Small intestine (tissue), 7 donors: ENCODE results near the gene DHRS3. TPM values are rescaled to one million over a fixed set of nuclear protein-coding genes. Genes with fewer than 3 reads are reported as not detected.

Experiments used
- DNase-seq, 2 donors: peaks; one replicate each; pipeline versions ENCODE4 v3.0.0 to v3.0.0-alpha.2; 2013
- FAIRE-seq: peaks from 2 replicates; lab custom pipeline; 2012; peaks lifted over from hg19 to GRCh38; lab: Jason Lieb, UNC
- H3K27ac ChIP-seq, 3 donors: one replicate each; pipeline ENCODE4 v1.5.1; 2013; ENCODE audit warnings: low read length in 2 of 3, mild to moderate bottlenecking in 2 of 3, control low read depth in 1 of 3, inconsistent platforms in 1 of 3, low read depth in 1 of 3, moderate library complexity in 1 of 3
- H3K27me3 ChIP-seq, 3 donors: one replicate each; pipeline ENCODE4 v1.6.1; 2013; ENCODE audit warnings: low read length in 3 of 3, inconsistent platforms in 1 of 3; ENCODE audit not compliant: control insufficient read depth in 3 of 3, insufficient read depth in 3 of 3
- H3K36me3 ChIP-seq, 3 donors: one replicate each; pipeline ENCODE4 v1.6.1; 2013; ENCODE audit warnings: low read length in 3 of 3, inconsistent platforms in 1 of 3, low read depth in 1 of 3, mild to moderate bottlenecking in 1 of 3, moderate library complexity in 1 of 3; ENCODE audit not compliant: control insufficient read depth in 3 of 3, insufficient read depth in 2 of 3
- H3K4me1 ChIP-seq, 3 donors: one replicate each; pipeline ENCODE4 v1.6.1; 2013; ENCODE audit warnings: low read length in 2 of 3, inconsistent platforms in 1 of 3, low read depth in 1 of 3, mild to moderate bottlenecking in 1 of 3, moderate library complexity in 1 of 3; ENCODE audit not compliant: control insufficient read depth in 3 of 3, insufficient read depth in 2 of 3
- H3K4me3 ChIP-seq, 3 donors: one replicate each; pipeline ENCODE4 v1.5.1; 2013; ENCODE audit warnings: low read length in 3 of 3, control low read depth in 1 of 3, inconsistent platforms in 1 of 3, low read depth in 1 of 3, mild to moderate bottlenecking in 1 of 3, moderate library complexity in 1 of 3
- H3K9me3 ChIP-seq, 2 donors: one replicate each; pipeline ENCODE4 v1.6.1; 2013; ENCODE audit warnings: low read depth in 1 of 2, low read length in 1 of 2; ENCODE audit not compliant: control insufficient read depth in 2 of 2, insufficient read depth in 1 of 2
- WGBS, 3 donors: extraction: QIAGEN DNeasy Blood & Tissue Kit; methylation state at CpG; one replicate each; pipeline ENCODE4 v1.1.7; 2013; 5-methylcytosine and 5-hydroxymethylcytosine counted together
- polyA plus RNA-seq, 4 donors: library from polyadenylated mRNA; stranded (reverse) in 3 of 4; unstranded in 1 of 4; fragments of 200-250 nt in 3 of 4; fragments of 120-200 nt in 1 of 4; gene quantifications; one replicate each; pipeline versions ENCODE4 v1.2.1 to v1.2.3, GENCODE V29; 2013
- donor health status: healthy with polysubstance abuse.
- donor health status: control.
- donor health status: control.
- donor health status: Bipolar disorder and iron deficiency.
- donor health status: healthy.

Gene DHRS3
- polyA plus RNA-seq, 4 donors = 45.3 to 87.0 (median 63.5) TPM

DNA sequence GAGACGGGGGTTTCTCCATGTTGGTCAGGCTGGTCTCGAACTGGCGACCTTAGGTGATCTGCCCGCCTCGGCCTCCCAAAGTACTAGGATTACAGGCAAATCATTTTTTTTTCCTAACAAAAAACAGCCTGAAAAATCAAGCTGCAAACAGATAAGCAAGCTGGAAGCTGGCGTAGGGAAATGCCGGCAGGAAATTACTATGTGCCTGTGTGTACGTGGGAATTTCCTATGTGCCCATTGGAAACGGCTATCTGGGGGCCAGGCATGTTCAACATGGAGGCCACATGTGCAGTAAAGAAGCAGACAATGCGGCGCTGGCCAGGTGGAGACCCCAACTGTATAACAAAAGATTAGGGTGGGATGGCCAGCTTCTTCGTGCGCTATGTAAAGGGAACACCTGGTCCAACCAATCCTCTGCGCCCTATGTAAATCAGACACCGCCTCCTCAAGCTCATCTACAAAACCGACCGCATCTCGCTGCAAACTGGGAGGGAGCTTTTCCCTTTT, 16.7 kb upstream of the DHRS3 start:
- FAIRE-seq (no peak), DNase-seq (no peak)
- H3K27ac ChIP-seq = peak overlapping the region in 1 of 3 donors; percentile 30
- H3K9me3 ChIP-seq = peaks cover 0 to 14% of the 10 kb centered on the region in 2 donors
- no peaks in the 10 kb centered on the region for H3K27me3 ChIP-seq
- no peaks in the 10 kb centered on the region for H3K36me3 ChIP-seq
- 85 to 89% (median 88%) methylated on average over 18 of the region's 18 CpGs for WGBS, 3 donors
- no peaks in the 10 kb centered on the region for H3K4me1 ChIP-seq
- H3K4me3 ChIP-seq = no peak overlapping the region

DNA sequence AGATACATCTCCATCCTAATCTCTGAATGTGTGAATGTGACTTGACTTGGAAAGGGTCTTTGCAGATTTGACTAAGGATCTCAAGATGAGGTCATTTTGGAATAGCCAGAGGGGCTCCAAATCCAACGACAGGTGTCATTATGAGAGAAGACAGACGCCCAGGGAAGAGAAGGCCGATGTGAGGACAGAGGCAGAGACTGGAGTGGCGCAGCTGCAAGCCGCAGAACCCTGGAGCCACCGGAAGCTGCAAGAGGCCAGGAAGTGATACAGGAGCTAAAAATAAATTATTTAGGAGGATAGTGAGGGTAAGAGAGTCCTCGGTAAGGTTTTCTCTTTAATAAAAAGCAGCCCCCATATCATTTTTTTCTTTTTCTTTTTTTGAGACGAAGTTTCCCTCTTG, 16.1 kb upstream of the DHRS3 start:
- DNase-seq (no peak), FAIRE-seq (no peak)
- Histone ChIP-seq H3K4me3 (no peak overlapping the region), H3K27me3 (no peaks in the 10 kb centered on the region), H3K4me1 (no peaks in the 10 kb centered on the region), H3K27ac (no peak overlapping the region), H3K9me3 (peaks cover 0 to 8% of the 10 kb centered on the region in 2 donors), H3K36me3 (no peaks in the 10 kb centered on the region)
- WGBS, 3 donors = 70 to 89% (median 71%) methylated on average over 8 of the region's 8 CpGs

DNA sequence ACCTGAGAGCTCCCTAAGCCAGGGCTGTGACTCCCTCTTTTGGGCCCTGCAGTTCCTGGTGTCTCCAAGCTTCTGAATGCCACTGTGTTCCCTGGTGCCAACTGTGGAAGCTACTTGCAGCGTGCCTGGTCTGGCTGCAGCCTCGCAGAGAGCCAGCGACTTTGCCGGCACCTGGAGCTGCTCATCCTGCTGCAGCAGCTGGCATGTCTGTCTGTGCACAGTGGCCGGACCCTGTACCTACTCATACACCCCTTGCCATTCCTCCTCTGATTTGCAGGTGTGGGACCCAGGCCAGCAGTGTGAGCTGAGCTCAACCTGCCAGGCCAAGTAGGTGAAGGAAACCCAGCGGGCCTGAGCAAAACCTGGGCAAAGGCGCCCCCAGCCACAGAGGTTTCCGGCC, 13.6 kb upstream of the DHRS3 start:
- H3K36me3 ChIP-seq = no peaks in the 10 kb centered on the region
- H3K9me3 ChIP-seq = peaks cover 0 to 3% of the 10 kb centered on the region in 2 donors
- H3K27me3 ChIP-seq = no peaks in the 10 kb centered on the region
- DNase-seq = no peak
- H3K4me1 ChIP-seq = no peaks in the 10 kb centered on the region
- no peak overlapping the region for H3K27ac ChIP-seq
- FAIRE-seq = no peak
- H3K4me3 ChIP-seq = no peak overlapping the region
- WGBS, 3 donors = 90 to 96% (median 93%) methylated on average over 8 of the region's 8 CpGs

DNA sequence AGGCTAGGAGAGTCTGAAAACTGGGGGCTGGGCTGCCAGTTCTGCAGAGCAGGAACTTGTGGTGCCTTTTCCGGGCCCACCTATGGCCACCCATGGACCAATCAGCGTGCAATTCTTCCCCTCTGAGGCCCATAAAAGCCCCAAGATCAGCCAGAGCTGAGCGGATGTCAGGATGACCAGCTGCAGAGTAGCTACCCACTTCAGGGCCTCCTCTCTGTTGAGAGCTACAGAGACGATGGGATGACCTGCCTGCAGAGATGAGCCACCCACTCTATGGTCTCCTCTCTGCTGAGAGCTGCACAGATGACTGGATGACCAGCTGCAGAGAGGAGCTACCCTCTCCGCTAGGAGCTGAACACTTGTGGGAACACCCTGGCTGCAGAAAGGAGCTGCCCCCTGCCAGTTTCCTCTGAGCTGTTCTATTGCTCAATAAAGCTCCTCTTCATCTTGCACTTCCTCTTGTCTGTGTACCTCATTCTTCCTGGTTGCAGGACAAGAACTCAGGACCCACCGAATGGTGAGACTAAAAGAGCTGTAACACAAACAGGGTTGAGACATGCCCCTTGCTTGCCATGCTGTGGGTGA, 13.0 kb upstream of the DHRS3 start:
- Histone ChIP-seq H3K27ac (no peak overlapping the region), H3K4me3 (no peak overlapping the region), H3K4me1 (no peaks in the 10 kb centered on the region), H3K27me3 (no peaks in the 10 kb centered on the region), H3K9me3 (peaks cover 0 to 3% of the 10 kb centered on the region in 2 donors), H3K36me3 (no peaks in the 10 kb centered on the region)
- FAIRE-seq (no peak), DNase-seq (no peak)
- 69 to 81% (median 75%) methylated on average over 6 of the region's 6 CpGs for WGBS, 3 donors

DNA sequence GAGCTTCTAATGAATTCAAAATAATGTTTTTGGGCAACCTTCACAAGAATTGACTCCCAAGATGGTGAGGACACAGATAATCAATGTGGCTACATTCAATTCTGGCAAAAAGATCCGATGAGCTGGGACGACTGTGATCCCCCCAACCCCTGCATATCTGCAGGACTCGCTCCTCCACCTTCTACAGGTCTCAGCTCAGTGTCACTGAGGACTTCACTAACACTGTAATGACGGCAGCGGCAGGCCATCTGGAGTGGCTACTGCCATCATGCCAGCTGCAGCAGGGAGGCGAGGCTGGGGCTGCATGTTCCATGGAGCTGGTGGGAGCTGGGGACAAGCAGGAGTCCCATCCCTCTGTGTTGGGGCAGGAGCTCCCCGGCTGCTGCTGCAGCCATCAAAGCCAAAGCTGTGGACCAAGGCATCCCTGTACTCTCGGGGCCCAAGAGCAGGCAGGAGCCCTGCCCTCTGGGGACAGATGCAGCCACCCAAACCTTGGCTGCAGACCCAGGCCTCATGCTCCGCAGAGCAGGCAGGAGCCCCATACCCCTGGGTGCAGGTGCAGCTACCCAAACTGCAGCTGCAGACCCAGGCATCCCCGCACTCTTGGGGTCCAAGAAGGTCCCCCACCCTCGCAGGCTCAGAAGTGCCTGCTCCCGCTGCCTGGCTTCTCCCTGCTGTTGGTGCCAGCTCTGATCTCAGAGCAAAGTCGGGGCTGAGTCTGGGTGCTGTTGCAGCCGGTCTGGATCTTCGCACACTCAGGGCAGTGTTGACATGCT, 12.2 kb upstream of the DHRS3 start:
- Histone ChIP-seq H3K27ac (no peak overlapping the region), H3K9me3 (no peaks in the 10 kb centered on the region), H3K36me3 (no peaks in the 10 kb centered on the region), H3K4me1 (no peaks in the 10 kb centered on the region), H3K4me3 (no peak overlapping the region), H3K27me3 (no peaks in the 10 kb centered on the region)
- 81 to 85% (median 82%) methylated on average over 15 of the region's 15 CpGs for WGBS, 3 donors
- FAIRE-seq (no peak), DNase-seq (no peak)

DNA sequence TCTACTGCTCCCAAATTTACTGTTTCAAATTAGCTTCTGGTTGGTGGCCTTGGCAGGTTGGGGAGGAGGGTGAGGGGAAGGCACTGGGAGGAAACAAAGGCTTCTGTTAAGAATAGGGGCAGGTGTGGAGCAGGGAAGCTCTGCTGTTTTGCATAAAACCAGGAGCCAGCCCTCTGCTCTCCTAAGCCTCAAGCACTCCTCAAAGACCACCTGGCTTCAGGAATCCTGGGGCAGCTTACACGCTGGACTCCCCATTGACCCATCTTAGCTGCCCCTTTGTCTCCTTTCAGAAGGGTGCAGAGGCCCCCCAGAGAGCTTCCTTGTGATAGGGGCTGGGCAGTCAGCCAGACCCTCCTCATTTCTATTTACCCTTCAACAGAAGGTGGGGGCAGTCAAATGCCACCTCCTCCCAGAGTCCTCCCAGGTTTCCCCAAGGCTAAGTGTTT, 11.5 kb upstream of the DHRS3 start:
- Histone ChIP-seq H3K27me3 (no peaks in the 10 kb centered on the region), H3K4me3 (no peak overlapping the region), H3K36me3 (no peaks in the 10 kb centered on the region), H3K27ac (no peak overlapping the region), H3K9me3 (no peaks in the 10 kb centered on the region), H3K4me1 (no peaks in the 10 kb centered on the region)
- no peak for FAIRE-seq
- DNase-seq = no peak
- 67 to 85% (median 69%) methylated on average over 1 of the region's 1 CpG for WGBS, 3 donors

DNA sequence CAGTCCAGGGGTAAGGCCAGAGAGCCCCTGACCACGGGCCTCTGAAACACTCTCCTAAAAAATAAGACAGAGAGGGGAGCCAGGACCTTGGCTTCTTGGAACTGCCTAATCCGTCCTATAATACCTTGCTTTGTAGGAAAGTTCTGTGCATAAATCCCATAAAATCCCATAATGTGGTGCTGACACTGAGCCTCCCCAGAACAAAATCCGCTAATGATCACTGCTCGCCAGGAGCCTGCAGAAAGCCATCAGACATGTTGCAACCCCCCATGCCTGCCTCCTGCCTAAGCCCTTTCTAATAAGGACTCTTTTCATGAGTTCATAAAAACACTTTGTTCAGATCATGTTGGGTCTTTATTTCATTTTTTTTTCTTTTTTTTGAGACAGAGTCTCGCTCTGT, 9.3 kb upstream of the DHRS3 start:
- H3K27ac ChIP-seq = no peak overlapping the region
- no peak for FAIRE-seq
- no peak for DNase-seq
- H3K9me3 ChIP-seq = no peaks in the 10 kb centered on the region
- H3K27me3 ChIP-seq = no peaks in the 10 kb centered on the region
- 86 to 88% (median 88%) methylated on average over 5 of the region's 5 CpGs for WGBS, 3 donors
- no peak overlapping the region for H3K4me3 ChIP-seq
- H3K36me3 ChIP-seq = no peaks in the 10 kb centered on the region
- no peaks in the 10 kb centered on the region for H3K4me1 ChIP-seq

DNA sequence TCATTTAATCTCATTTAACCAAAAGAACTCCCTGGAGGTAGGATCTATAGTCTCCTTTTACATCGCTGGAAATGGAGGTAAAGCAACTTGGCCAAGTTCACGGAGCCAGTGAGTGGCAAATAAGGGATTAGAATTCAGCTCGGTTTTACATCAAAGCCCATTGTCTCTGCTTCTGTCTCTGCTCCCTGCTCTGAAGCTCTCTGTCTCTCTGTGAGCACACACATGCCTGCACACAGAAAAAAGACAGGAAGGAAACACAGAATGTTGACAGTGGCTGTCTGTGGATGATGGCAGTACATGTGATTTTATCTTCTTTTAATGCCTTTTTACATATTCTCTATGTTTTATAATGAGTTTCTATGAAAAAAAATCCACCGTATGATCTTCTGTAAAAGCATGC, 8.9 kb upstream of the DHRS3 start:
- no peaks in the 10 kb centered on the region for H3K27me3 ChIP-seq
- no peak for FAIRE-seq
- DNase-seq = no peak

More for the DNA sequence above, 8.9 kb upstream of the DHRS3 start:
- Histone ChIP-seq H3K36me3 (no peaks in the 10 kb centered on the region), H3K4me1 (no peaks in the 10 kb centered on the region), H3K4me3 (no peak overlapping the region), H3K27ac (no peak overlapping the region), H3K9me3 (no peaks in the 10 kb centered on the region)
- 63 to 69% (median 63%) methylated on average over 4 of the region's 4 CpGs for WGBS, 3 donors
